GM21515 (cell line): ENCODE data around the gene SBK1.

ENCODE experiments used
- ATAC-seq: cut with Tn5 transposase; IDR thresholded peaks from one replicate; pipeline ENCODE4 v1.9.1; 2021; ENCODE audit not compliant: unreplicated experiment

Gene SBK1

GRCh38 chr16:28304214-28304613, 11.9 kb downstream of the SBK1 start:
- no peak for ATAC-seq

- no peak for ATAC-seq
These were observed 15.6 kb downstream of the SBK1 start for GRCh38 chr16:28307936-28308335.

GRCh38 chr16:28308794-28309584, 16.7 kb downstream of the SBK1 start:
- no peak for ATAC-seq

- no peak for ATAC-seq
These were observed 17.5 kb downstream of the SBK1 start for GRCh38 chr16:28309811-28310311.

GRCh38 chr16:28310796-28311195, 18.5 kb downstream of the SBK1 start:
- ATAC-seq = no peak

- ATAC-seq = no peak
These were observed 19.1 kb downstream of the SBK1 start for GRCh38 chr16:28311413-28311812.

GRCh38 chr16:28311913-28312312, 19.6 kb downstream of the SBK1 start:
- ATAC-seq = no peak

GRCh38 chr16:28312327-28312726, 20.0 kb downstream of the SBK1 start:
- ATAC-seq = no peak

GRCh38 chr16:28313587-28313986, 21.3 kb downstream of the SBK1 start:
- ATAC-seq = no peak

- ATAC-seq = no peak
These were observed 23.7 kb downstream of the SBK1 start for GRCh38 chr16:28316054-28316453.

GRCh38 chr16:28317040-28317880, 24.9 kb downstream of the SBK1 start:
- ATAC-seq = no peak

- no peak for ATAC-seq
These were observed 25.9 kb downstream of the SBK1 start for GRCh38 chr16:28318042-28318744.

GRCh38 chr16:28319476-28320022, 27.2 kb downstream of the SBK1 start:
- ATAC-seq = no peak

GRCh38 chr16:28320023-28320561, 27.8 kb downstream of the SBK1 start:
- no peak for ATAC-seq

GRCh38 chr16:28320741-28321140, 28.4 kb downstream of the SBK1 start:
- no peak for ATAC-seq

GRCh38 chr16:28321700-28322411, 29.5 kb downstream of the SBK1 start:
- ATAC-seq = no peak

GRCh38 chr16:28324235-28324886, 32.0 kb downstream of the SBK1 start:
- ATAC-seq = no peak

GRCh38 chr16:28324887-28325279, 32.6 kb downstream of the SBK1 start:
- ATAC-seq = no peak

- no peak for ATAC-seq
These were observed 34.7 kb downstream of the SBK1 start for GRCh38 chr16:28326881-28327610.
